NCI-H82 (cell line): ENCODE measurements around the gene NEK8.
A peak's percentile ranks its signal among the peaks of the same experiment; 100 is the strongest.

Experiments used
- DNase-seq: peaks from one replicate; lab custom pipeline; 2025; lab: John Stamatoyannopoulos, UW

NEK8 gene

DNA sequence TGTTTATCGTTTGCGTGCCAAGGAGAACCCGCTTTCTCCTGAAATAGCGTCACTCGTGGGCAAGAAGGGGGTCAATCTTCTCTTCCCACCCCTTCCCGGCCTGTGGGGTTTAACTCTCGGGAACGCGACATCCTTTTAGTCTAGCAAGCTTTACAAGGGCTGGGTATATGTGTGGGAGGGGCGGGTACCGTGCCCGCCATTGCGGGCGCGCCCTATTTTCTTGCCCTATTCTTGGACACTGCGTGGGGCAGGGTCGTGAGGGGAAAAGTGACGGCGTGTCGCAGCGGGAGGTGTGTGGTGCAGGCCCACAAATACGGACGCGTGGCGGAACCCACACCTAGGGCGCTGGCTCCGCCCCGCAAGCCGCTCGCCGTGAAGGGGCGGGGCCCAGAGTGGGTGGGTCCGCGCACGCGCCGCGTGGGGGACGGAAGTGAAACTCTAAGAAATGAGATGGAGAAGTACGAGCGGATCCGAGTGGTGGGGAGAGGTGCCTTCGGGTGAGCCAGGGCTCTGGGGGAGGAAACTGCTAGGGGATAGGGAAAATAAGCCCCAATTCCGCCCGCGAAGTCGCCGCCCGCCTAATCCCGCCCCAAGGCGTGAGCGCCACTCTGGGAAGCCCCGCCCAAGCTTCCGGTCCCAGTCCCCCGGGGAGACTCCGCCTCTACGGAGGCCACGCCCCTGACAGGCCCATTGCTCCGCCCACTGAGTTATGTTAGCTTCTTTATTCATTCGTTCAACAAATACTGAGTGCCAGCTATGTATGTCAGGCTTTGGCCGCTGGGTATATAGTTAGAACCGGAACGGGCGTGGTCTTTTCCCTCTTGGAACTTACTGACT is at the start of gene NEK8:
Gene NEK8 (plus strand): TSS at position 425 of the 837 bp plus-strand sequence. CDS start 26 bp downstream, at position 451.
- peak; percentile 98 for DNase-seq

DNA sequence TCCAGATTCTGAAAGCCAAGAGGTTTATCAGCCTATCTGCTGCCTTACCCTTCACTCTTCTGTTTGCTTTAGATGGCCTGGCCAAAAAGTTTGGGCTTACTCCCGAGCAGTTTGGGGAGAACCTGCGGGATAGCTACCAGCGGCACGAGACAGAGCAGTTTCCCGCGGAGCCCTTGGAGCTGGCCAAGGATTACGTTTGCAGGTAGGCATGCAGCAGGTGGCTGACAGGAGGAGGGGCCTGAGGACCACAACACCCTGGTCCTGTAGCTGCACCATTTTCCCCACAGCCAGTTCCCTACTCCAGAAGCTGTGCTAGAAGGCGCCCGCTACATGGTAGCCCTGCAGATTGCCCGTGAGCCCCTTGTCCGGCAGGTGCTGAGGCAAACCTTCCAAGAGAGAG is 45.9 kb upstream of the NEK8 start:
- DNase-seq, result no peak

DNA sequence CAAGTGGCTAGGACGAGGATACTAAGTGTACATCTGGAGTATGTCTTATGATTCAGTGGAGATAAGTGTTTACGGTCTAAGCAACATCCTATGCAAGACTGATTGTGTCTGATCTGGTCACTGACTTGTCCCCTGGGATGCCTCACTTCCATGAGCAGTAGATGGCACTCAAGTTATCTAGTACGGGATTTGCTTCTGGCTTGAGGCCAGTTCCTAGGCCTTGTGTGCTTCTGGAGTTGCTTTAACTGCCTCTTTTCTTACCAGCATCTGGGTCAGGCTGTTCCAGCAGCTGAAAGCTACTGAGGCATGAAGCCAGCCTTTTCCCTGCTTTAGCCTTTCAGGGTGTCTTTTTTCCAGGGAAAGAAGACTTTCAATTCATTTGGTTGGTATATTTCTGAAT is 43.6 kb upstream of the NEK8 start:
- DNase-seq, result peak; percentile 85

DNA sequence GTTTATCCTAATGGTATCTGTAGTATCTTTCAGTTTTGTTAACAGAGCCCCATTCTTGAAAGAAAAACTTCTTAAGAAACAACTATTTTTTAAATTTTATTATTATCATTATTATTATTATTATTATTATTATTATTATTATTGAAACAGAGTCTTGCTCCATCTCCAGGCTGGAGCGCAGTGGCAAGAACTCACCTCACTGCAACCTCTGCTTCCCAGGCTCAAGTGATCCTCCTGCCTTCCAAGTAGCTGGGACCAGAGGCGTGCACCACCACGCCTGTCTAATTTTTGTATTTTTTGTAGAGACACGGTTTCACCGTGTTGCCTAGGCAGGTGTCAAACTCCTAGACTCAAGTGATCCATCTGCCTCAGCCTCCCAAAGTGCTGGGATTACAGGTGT is 43.2 kb upstream of the NEK8 start:
- no peak for DNase-seq

DNA sequence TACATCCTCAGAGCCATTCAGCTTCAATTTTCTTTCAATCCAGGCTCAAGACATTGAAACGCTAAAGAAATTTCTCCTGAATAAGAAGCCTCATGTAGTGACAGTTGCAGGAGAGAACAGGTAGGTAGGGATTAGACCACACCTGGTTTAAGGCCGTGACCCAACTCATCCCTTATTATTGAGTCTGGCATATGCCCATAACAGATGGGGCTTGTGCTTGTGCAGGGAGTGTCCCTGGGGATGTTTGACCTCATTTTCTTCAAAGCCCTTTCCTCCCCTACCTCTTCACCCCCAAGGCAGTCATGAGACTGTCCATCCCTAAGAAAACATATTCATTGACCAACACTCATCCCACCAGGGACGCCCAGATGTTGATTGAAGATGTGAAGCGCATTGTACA is 42.3 kb upstream of the NEK8 start:
- DNase-seq, result peak; percentile 68

DNA sequence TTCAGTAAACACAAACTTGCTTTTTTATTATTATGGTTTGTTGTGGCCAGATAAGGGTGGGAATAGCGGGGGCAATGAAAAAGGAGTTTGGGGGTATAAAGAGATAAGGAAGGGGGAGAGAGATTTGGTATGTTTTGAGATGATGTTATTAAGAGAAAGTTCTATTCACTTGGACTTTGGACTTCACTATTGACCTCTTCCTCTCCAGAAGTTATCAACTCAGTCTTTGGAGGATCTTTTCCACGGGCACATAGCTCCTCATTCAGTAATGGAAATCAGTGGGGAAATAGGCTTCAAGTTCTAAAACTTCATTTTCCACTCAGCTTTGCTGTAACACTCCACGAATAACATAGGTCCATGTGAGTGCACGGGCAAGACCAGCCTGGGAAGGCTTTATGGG is 40.1 kb upstream of the NEK8 start:
- DNase-seq, result no peak

DNA sequence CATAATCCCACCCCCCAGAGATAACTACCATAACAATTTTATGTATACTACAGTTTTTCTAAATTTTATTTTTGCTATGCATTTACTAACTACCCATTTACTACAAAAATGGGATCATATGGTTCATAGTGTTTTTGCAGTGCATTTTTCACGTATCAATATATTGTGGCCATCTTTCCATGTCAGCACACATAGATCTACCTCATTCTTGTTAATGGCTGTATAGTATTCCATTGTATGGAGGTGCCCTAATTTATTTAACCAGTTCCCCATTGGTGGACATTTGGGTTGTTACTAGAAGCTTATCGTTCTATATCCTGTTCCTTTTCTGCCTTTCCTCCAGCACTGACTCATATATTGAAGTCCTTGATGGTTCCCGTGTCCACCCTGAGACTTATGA is 39.6 kb upstream of the NEK8 start:
- no peak for DNase-seq

DNA sequence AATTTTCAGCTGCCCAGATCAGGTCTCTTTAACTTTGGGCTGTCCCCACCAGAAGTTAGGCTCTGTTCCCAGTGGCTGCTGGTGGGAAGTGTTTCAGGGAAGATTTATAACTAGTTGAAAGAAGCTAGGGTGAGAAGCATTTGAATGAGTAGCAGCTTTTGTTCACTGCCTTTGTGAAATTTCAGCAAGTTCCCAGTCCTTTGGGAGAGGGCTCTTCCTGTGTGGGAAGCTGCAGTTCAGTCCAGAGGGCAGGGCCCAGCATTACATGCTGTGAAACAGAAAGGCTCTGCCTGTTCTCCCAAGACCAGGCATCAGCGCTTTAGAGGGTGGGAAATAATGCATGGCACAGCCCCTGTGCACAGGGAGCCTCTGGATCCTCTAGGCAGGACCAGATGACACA is 34.7 kb upstream of the NEK8 start:
- DNase-seq, result no peak

DNA sequence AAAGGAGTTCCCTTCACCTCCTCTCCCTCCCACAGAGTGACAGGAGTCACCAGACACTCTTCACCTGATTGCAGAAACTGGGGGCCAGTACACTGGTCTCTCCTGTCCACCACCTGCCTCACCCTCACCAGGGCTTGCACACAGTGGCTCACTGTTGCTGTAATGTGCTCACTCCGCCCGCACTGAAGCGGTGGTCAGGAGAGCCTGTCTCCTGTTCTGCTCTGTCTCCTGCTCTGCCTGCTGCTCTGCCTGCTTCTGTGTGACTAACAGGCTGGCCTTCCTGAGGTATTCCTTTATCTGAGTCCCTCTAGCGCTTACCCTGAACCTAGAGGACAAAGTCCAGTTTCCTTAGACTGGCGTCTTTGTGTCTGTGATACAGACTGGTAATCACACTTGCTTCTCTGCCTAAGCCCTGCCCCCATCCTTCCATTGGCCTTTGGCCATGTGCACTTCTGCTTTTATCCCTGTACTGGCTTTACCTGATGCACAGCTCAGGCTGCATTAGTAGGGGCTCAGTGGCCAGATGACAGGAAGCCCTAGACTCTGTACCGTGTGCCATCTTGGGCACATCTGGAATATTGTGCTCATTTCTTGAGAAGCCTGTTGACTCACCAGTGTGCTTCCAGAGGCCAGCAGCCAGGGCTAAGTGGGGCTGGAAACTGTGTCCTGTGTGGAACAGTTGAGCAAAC is 30.2 kb upstream of the NEK8 start:
- DNase-seq, result no peak

DNA sequence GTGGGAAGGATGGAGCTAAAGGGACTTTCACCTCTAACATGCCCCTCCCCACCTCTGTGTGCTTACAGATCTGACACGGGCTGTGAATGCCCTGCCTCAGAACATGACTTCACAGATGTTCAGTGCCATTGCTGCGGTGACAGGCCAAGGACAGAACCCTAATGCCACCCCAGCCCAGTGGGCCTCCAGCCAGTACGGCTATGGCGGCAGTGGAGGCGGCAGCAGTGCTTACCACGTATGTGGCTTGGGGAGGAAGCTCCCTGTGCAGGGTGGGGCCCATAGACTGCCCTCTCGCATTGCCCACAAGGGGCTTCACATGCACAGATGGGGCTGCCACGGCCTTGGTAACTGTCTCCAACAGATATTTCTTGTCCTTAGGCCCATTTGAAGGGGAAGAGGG is 28.3 kb upstream of the NEK8 start:
- DNase-seq, result no peak

DNA sequence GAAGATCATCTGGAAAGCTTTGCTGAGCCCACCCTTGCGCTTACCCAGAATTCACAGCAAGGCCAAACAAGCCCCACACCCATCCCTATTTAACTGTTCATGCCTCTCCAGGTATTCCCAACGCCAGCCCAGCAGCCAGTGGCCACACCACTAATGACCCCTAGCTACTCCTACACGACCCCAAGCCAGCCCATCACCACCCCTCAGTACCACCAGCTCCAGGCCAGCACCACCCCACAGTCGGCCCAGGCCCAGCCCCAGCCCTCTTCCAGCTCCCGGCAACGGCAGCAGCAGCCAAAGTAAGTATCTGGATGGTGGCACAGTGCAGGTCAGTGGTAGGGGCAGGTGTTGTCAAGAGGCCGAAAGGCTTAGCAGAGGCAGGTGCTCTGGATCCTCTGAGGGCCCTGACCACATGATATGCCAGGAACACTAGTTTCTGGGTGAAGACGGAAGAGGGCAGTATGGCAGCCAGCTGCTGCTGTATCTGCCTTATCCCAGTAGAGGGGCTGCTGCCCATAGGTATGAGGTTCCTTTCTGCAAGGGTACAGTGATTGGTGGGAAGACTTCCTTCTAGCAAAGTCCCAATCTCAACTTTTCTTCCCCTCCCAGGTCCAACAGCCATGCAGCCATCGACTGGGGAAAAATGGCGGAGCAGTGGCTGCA is 27.6 kb upstream of the NEK8 start:
- no peak for DNase-seq

DNA sequence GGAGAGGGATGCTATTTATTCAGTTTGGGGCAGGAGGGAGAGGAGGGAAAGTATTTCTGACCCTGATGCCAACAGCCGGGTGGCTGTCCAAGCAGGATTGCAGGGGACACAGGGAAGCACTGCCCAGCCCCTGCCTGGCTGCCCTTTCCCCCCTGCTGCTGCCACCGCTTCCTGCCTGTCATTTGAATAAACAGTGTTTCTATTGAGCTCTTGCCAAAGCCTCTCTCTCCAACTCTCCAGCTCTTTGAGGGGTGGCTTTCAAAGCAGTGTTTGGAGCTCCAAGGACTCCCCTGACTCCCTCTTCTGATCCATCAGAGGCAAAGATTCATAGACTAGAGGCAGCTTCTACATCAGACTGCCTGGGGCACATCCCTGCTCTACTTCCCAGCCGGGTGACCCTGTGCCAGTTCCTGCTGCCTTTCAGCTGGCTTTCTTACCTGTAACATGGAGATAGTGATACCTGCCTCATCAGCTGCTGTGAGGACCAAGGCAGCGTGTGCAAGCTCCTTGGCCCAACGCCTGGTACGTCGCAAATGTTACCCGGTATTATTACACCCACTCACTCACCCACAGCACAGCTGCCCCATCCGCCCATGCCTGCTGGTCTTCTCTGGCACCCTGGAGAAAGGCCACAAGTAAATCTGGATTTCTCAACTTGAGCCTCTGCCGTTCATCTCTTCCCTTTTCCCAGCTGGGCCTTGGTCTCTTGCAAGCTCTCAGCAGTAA is 26.4 kb upstream of the NEK8 start:
- DNase-seq, result no peak

DNA sequence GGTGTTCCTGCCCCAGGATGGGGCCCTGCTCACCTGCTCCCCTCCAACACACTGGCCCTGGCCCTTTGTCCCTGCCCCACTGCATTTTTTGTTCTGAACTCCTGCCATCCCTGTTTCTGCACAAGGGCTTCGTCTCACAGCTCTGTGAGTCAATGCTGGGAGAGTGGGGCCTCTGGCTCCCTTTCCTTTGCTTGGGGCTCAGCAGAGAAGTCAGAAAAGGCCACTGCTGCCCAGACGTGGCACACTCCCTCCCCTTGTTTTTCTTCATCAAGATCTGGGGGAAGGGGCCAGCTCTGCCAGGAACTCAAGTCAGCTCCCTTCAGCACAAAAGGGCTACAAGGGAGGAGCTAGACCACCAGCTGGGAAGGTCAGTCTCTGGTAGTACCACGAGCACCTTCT is 25.8 kb upstream of the NEK8 start:
- DNase-seq, result no peak

DNA sequence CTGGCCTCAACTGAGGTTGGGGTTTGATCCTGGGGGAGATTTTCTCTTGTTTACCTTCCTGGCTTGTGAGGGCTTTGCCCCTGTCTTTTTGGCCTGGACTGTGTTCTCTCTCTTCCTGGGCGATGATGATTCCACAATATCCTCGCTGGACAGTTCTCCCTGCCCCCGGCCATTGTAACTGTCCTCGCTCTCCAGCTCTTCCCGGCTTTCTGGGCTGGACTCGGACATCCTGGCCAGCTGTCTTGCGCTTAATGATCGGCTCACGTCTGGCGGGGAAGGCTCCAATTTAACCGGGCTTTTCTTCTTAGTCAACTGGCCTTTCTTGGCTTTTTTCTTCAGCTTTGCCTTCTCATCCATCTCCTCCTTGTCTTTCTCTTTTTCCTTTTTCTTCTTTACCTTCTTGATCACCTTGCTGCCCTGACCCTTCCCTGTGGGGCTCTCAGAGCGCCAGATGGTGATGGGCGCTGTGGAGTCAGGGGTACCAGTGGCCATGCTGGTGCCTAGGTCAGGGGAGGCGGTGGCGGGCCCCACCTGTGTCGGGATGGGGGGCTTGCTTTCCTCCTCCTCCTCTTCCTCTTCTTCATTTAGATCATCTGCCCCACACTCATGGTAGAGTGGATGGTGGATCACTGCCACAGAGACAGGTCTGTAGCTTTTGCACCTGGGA is 24.9 kb upstream of the NEK8 start:
- DNase-seq, result no peak

DNA sequence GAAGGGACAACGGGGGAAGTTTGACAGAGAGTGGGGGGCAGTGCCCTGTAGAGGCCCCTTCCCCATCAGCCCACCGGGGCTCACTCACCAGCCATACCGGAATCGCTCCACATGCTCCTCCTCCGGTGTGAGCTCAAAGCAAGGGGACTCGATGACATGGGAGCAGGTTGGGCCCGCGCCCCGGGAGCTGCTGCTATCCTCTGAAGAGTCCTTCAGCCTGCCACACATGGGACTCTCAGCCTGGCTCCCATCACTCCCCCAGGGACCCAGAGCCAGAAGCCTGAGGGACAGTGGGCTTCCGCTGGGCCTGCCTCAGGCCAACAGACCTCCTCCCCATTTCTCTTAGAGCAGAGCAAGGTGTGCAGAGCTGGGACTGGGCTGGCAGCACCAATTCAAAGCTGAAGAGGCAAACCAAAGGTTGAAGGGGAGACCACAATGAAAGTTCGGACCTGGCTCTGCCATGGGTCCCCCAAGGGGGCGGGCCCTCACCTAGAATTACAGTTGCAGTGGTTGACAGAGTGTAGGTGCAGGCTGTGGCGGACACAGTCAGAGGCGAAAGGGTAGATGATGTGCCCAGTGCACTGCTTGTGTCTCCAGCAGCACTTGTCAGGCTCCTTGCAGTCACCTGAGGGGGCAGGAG is 24.2 kb upstream of the NEK8 start:
- no peak for DNase-seq

DNA sequence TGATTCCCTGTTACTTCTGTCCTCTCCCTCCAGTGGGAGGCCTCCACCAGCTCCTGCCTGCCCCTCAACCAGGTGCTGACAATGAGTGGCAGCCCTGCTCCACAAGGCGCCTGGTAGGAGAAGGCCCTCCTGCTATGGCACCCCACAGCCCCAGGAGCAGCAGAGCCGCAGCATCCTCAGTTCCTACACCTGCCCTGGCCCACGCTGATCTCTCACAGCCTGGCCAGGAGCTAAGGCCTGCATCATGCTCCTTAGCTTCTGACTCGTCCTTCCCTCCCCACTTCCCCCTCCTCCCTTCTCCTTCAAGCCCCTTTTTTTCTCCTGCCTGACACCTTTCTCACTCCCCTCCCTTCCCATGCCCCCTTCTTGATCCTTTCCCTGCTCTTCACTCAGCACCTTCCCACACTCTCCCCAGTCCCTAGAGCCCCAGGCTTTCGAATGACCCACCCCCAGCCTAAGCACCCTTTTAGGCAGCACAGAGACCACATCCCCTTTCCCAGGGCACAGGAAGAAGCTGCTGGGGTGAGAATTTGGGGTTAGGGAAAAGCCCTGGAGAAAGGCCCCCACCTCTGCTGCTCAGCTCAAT is 23.4 kb upstream of the NEK8 start:
- no peak for DNase-seq

DNA sequence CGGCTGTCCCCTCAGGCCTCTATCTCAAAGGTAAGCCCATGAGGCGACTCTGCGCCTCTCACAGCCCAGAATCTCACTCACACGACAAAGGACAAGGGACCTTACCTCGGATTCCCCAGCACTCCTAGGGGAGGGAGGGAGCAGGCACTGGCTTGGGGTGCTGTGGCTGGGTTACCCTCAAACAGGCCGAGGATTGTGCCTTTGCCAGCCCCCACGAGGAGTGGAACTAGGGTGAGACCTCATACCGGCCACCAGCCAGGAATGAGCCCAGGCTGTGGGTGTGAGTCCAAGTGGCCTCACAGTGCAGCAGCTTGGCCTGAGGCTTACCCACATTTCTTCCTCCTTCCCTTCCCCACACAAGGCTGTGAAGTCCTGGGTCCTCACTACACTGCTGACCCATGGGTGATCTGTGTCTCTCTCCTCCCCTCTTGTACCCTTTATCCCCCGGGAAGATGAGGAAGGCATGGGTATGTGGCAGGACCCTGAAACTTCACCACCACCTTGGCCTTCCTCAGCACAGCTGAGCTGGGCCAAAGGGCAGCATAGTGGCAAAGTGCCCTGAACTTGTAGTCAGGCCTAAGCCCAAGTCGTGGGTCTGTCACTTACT is 22.8 kb upstream of the NEK8 start:
- DNase-seq, result no peak

DNA sequence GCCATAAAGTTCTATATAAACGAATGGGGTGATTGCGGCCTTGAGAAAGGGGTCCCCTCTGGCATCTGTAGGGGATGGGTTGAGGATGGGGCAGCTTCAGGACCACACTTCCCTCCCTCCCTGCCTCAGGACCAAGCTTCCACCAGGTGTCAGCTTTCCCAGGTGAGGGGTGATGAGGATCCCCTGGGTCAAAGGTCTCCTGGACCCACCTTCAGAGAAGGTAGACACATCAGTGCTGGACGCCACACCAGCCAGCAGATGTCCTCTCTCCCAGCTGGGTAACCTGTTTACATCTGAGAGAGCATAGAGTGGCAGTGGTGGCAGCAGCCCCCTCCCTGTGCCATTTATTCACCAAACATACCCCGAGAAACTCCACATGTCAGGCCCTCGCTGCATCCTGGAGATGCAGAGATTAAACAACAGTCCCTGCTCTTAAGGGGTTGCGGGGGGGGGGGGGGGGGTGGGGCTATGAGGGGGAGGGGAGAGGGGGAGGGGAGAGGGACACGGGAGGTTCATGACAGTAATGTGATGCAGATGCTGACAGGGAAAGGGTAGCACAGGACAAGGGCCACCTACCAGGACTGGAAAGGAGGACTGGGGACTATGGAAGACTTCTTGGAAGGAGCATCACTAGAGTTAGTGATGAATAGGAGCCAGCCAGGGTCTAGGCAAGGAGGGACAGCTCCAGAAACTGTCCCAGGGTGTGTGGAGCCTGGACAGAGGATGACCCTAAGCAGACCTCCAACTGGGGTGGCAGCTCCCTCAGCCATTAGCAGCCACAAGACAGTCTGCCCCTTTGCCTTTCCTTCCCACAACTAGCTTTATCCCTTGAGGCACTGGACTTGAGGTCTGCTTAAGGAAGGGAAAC is 21.9 kb upstream of the NEK8 start:
- no peak for DNase-seq

DNA sequence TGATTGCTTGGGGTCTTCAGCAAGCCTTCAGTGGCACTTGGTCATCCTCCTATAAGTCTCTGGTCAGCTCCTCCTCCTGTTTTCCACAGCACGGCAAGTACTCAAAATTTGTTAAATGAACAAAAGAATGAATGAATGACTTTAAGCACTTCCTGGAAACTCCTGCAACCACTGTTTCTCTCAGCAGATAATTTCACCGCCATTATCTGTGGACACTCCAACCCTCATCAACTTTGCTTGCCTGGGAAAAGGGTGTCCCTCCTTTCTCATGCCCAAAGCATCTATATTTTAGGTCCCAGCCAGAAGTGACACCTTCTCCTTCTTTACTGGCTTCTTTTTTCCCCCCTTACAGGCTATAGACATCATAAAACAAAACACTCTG is 21.3 kb upstream of the NEK8 start:
- DNase-seq, result no peak
